Measurements from ENCODE around the gene MRTO4.

DNA sequence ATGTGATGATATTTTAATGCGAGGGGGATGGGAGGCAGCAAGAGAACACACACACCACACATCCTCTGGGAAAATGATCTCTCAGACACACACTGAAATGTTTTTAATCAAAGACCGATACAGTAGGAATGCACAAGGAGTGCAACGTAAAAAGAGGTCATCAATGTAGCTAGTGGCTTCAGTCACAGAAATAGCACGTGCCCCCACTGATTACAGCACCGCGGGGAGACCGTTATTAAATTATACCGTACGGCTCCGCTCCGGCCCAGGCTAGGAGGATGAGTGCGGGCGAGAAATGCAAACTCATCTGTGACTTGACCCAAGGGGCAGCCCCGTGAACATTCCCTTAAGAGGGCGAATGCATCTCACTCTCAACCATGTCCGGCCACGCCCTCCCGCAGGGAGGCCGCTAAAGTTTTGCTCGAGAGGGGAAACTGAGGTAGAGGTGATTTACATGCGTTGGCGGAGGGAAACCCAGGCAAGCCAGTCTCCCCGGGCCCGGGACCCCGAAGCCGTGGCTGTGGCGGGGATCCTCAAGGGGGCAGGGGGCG, 42.1 kb upstream of the MRTO4 start:
- TF ChIP-seq, protein P1, sequence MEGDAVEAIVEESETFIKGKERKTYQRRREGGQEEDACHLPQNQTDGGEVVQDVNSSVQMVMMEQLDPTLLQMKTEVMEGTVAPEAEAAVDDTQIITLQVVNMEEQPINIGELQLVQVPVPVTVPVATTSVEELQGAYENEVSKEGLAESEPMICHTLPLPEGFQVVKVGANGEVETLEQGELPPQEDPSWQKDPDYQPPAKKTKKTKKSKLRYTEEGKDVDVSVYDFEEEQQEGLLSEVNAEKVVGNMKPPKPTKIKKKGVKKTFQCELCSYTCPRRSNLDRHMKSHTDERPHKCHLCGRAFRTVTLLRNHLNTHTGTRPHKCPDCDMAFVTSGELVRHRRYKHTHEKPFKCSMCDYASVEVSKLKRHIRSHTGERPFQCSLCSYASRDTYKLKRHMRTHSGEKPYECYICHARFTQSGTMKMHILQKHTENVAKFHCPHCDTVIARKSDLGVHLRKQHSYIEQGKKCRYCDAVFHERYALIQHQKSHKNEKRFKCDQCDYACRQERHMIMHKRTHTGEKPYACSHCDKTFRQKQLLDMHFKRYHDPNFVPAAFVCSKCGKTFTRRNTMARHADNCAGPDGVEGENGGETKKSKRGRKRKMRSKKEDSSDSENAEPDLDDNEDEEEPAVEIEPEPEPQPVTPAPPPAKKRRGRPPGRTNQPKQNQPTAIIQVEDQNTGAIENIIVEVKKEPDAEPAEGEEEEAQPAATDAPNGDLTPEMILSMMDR (IDR thresholded peaks at IDR 0.05; ENCODE audit: poor library complexity) = no peak
- TF ChIP-seq EZH2 (IDR thresholded peaks at IDR 0.05; ENCODE audit: borderline replicate concordance) = no peak
